Activated naive CD8-positive, alpha-beta T cell treated with anti-CD3 and anti-CD28 coated beads, Interleukin-2, amount 10 ng/mL, durations not matched to agents 7 days and 5 days (primary cell): ENCODE data around the gene ZNF511. TPM values are rescaled to one million over a fixed set of nuclear protein-coding genes. Genes with fewer than 3 reads are reported as not detected.

Experiments
- ATAC-seq: fragments of 150-1000 bp; cut with Tn5 transposase; one replicate; pipeline ENCODE4 v1.10.0; 2021; ENCODE audit warnings: low read depth, moderate library complexity
- POLR2A ChIA-PET: fragments of 350-600 bp; sonication (Branson Sonifier 250); formaldehyde crosslinking; loops from one replicate; lab custom pipeline; 2021; ENCODE audit warnings: antibody characterized with exemption; lab: Charles Lee
- DNase-seq: peaks from one replicate; pipeline ENCODE4 v3.0.0; 2021
- H3K27ac Mint-ChIP-seq: one replicate; pipeline ENCODE4 v1.8.0; 2022; ENCODE audit warnings: mild to moderate bottlenecking, mixed read lengths
- H3K27me3 Mint-ChIP-seq: one replicate; pipeline ENCODE4 v1.8.0; 2022; ENCODE audit warnings: mild to moderate bottlenecking, moderate library complexity, mixed read lengths
- H3K36me3 Mint-ChIP-seq: one replicate; pipeline ENCODE4 v1.8.0; 2021; ENCODE audit warnings: mild to moderate bottlenecking, mixed read lengths
- H3K4me1 Mint-ChIP-seq: one replicate; pipeline ENCODE4 v1.8.0; 2021; ENCODE audit warnings: mixed read lengths
- H3K4me3 Mint-ChIP-seq: one replicate; pipeline ENCODE4 v1.8.0; 2022; ENCODE audit warnings: mild to moderate bottlenecking, moderate library complexity, mixed read lengths
- H3K9me3 Mint-ChIP-seq: one replicate; pipeline ENCODE4 v1.8.0; 2021; ENCODE audit warnings: mixed read lengths
- total RNA-seq, 2 experiments: library from RNA; stranded (reverse); gene quantifications; one replicate each; pipeline ENCODE4 v1.2.3, GENCODE V29; 2021

Gene ZNF511
- total RNA-seq, 2 experiments from 2014 or later: 44.5 to 47.4 TPM

DNA sequence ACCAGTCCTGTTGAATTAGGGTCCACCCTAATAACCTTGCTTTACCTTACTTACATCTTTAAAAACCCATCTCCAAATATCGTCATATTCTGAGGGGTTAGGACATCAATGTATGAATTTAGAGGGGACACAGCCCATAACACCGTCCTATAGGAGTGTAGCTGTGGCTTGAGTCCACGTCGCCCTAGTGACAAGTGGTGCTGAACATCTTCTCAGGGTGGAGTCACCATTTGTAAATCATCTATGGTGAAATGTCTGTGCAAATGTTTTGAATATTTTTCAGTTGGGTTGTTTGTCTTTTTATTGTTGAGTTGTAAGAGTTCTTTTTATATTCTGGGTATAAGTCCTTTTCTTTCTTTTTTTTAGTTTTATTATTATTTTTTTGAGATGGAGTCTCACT lies 33.3 kb downstream of the ZNF511 start:
- Mint-ChIP-seq H3K36me3 (no peaks in the 10 kb centered on the region), H3K27ac (no peak overlapping the region), H3K4me3 (no peak overlapping the region), H3K27me3 (peaks cover 26% of the 10 kb centered on the region), H3K9me3 (no peaks in the 10 kb centered on the region), H3K4me1 (no peaks in the 10 kb centered on the region)
- ATAC-seq: no peak
- POLR2A ChIA-PET: interaction anchor here (0.6 kb wide), 1 partner anchor 40 kb away, joined by 3 read pairs; no protein-coding TSS in a partner anchor
- no peak for DNase-seq

- Mint-ChIP-seq H3K36me3 (no peaks in the 10 kb centered on the region), H3K4me3 (no peak overlapping the region), H3K9me3 (no peaks in the 10 kb centered on the region), H3K27me3 (peaks cover 26% of the 10 kb centered on the region), H3K27ac (no peak overlapping the region), H3K4me1 (no peaks in the 10 kb centered on the region)
- no peak for ATAC-seq
- no peak for DNase-seq
- POLR2A ChIA-PET: no interaction called here
These were observed 34.2 kb downstream of the ZNF511 start for GRCh38 chr10:133342942-133343341.

- DNase-seq (no peak), ATAC-seq (no peak)
- Mint-ChIP-seq H3K27ac (no peak overlapping the region), H3K9me3 (no peaks in the 10 kb centered on the region), H3K27me3 (peaks cover 26% of the 10 kb centered on the region), H3K4me1 (no peaks in the 10 kb centered on the region), H3K4me3 (no peak overlapping the region), H3K36me3 (no peaks in the 10 kb centered on the region)
- POLR2A ChIA-PET: interaction anchor here (0.7 kb wide), 1 partner anchor 98 kb away, joined by 4 read pairs; no protein-coding TSS in a partner anchor
These were observed 34.8 kb downstream of the ZNF511 start for GRCh38 chr10:133343558-133343957.

DNA sequence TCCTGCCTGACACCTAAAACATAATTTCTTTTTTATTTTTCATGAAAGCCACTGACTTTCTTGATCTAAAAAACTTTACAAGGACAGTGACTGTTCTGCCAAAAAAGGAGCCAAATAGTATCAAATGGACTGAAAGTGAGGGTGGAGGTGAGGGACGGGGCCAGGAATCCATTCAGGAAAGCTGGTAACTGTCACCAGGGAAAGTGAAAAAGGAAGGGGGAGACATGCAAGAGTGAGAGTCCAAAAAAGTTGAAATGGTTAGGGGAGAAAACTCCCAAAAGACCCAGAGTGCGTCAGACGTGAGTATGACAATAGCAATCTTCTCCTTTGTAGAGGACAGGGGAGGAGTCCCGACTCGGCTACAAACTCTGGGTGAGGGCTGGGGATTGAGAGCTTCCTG lies 35.5 kb downstream of the ZNF511 start:
- ATAC-seq: no peak
- no peak for DNase-seq
- Mint-ChIP-seq H3K4me1 (no peaks in the 10 kb centered on the region), H3K9me3 (no peaks in the 10 kb centered on the region), H3K36me3 (no peaks in the 10 kb centered on the region), H3K27ac (no peak overlapping the region), H3K27me3 (peaks cover 26% of the 10 kb centered on the region), H3K4me3 (no peak overlapping the region)
- POLR2A ChIA-PET: interaction anchor here (0.7 kb wide), 1 partner anchor 98 kb away, joined by 4 read pairs; no protein-coding TSS in a partner anchor

- H3K9me3 Mint-ChIP-seq: no peaks in the 10 kb centered on the region
- H3K4me3 Mint-ChIP-seq: no peak overlapping the region
- no peaks in the 10 kb centered on the region for H3K36me3 Mint-ChIP-seq
- no peak for ATAC-seq
- DNase-seq: no peak
- no peaks in the 10 kb centered on the region for H3K4me1 Mint-ChIP-seq
- H3K27ac Mint-ChIP-seq: no peak overlapping the region
- peaks cover 24% of the 10 kb centered on the region for H3K27me3 Mint-ChIP-seq
- POLR2A ChIA-PET: no interaction called here
These were observed 37.7 kb downstream of the ZNF511 start for GRCh38 chr10:133346413-133346812.

DNA sequence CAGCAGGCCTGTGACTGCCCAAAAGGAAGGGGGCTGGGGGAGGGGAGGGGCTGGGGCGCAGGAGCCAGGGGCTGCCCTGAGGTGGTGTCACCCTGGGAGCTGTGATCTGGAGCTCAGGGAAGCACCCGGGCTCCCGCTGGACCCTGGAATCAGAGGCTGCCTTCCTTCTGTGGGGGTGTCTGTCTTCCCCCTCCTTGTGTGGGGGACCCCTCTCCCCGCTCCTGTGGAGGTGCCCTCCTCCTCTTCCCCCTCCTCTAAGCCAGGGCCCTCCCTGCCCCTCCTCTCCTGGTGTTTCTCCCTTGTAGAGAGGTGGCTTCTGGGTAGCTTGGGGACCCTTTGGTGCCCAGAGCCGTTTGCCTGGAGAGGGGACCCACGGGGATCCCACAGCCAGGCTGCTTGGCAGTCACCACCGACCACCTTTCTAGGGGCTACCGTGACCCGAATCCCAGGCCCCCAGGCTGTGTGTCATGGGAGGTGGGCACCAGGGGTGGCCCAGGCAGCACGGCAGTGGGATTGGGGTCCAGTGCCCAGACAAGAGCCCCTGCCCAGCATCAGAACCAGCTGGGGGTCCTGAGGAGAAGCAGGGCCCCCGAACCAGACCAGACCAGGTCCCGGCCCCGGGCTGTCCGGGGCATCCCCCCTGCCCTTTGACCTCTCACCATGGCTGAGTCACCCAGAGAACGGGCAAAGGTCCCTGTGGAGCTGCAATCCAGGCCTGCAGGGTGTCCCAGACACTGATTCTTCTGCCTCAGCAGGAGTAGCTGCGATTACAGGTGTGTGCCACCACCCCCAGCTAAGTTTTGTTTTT lies 39.2 kb downstream of the ZNF511 start:
- POLR2A ChIA-PET: interaction anchor here (1.3 kb wide), 1 partner anchor 10 kb away, joined by 5 read pairs; the partner anchor contains the start of gene FUOM
- Mint-ChIP-seq H3K4me3 (no peak overlapping the region), H3K4me1 (no peaks in the 10 kb centered on the region), H3K9me3 (no peaks in the 10 kb centered on the region), H3K36me3 (no peaks in the 10 kb centered on the region), H3K27me3 (peaks cover 17% of the 10 kb centered on the region), H3K27ac (no peak overlapping the region)
- no peak for DNase-seq
- no peak for ATAC-seq

DNA sequence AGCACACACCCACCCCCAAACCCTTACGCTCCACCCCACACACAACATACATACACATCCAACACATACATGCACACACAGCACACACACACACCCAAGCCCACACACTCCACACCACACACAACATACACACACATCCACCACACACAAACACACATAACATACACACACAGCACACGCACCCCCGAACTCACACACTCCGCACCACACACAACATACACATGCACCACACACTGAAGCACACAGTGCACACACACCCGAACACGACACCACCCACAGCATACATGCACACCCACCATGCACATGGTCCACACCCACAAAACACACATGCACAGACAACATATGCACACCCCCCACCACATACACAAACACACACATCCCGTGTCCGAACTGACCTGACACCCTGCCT lies 40.5 kb downstream of the ZNF511 start:
- no peaks in the 10 kb centered on the region for H3K9me3 Mint-ChIP-seq
- no peaks in the 10 kb centered on the region for H3K36me3 Mint-ChIP-seq
- H3K4me3 Mint-ChIP-seq: no peak overlapping the region
- ATAC-seq (no peak), DNase-seq (no peak)
- peak overlapping the region; percentile 4 for H3K27ac Mint-ChIP-seq
- H3K27me3 Mint-ChIP-seq: peaks cover 12% of the 10 kb centered on the region
- POLR2A ChIA-PET: no interaction called here
- no peaks in the 10 kb centered on the region for H3K4me1 Mint-ChIP-seq

DNA sequence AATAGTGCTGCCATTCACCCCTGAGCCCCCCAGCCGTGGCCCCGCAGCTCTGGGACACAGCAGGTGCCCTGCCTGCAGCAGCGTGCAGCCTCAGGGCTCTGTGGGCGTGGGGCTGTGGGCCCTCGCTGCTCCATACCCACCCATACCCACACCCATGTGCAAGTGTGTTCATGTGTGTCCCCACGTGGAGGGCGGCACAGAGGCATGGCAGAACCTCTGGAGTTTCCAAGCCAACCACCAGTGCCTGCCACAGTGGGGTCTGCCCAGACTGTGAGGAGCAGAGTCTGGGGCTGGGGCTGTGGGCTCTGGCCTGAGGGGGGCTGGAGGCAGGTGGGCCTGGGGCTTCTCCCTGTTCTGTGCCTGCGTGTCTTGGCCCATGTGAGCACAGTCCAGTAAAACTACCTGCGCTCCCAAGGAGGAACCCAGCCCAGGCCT lies 40.9 kb downstream of the ZNF511 start:
- H3K27ac Mint-ChIP-seq: no peak overlapping the region
- no peak for ATAC-seq
- H3K9me3 Mint-ChIP-seq: no peaks in the 10 kb centered on the region

GRCh38 chr10:133350283-133350949 lies 41.7 kb downstream of the ZNF511 start:
- no peak overlapping the region for H3K27ac Mint-ChIP-seq
- ATAC-seq (no peak), DNase-seq (no peak)
- POLR2A ChIA-PET: no interaction called here
- H3K9me3 Mint-ChIP-seq: no peaks in the 10 kb centered on the region
- peaks cover 5% of the 10 kb centered on the region for H3K27me3 Mint-ChIP-seq
- no peak overlapping the region for H3K4me3 Mint-ChIP-seq
- H3K4me1 Mint-ChIP-seq: no peaks in the 10 kb centered on the region
- no peaks in the 10 kb centered on the region for H3K36me3 Mint-ChIP-seq

More for the DNA sequence above, 40.9 kb downstream of the ZNF511 start:
- H3K4me1 Mint-ChIP-seq: no peaks in the 10 kb centered on the region
- POLR2A ChIA-PET: no interaction called here
- no peaks in the 10 kb centered on the region for H3K36me3 Mint-ChIP-seq
- H3K27me3 Mint-ChIP-seq: peaks cover 11% of the 10 kb centered on the region
- DNase-seq: peak; percentile 30
- no peak overlapping the region for H3K4me3 Mint-ChIP-seq

DNA sequence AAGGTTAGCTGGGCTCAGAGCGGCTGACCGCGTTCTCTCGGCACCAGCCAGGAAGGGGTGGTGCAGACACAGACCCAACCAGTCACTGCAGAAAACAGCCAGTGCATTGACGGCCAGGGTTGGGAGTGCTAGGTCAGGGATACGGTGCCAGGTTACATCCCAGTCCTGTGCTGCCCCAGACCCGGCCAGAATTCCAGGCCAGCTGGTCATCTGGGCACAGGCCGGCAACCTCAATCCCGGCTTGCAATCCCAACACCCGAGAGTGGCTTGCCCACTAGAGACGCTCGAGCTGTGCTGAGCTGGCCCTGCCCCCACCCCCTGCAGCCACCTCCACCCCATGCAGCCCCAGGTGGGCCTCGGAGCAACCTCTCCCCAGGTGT lies 42.2 kb downstream of the ZNF511 start:
- H3K4me3 Mint-ChIP-seq: no peak overlapping the region
- H3K27ac Mint-ChIP-seq: no peak overlapping the region
- no peak for ATAC-seq
- POLR2A ChIA-PET: no interaction called here
- H3K27me3 Mint-ChIP-seq: peaks cover under 1% of the 10 kb centered on the region
- H3K9me3 Mint-ChIP-seq: no peaks in the 10 kb centered on the region
- H3K4me1 Mint-ChIP-seq: no peaks in the 10 kb centered on the region
- no peaks in the 10 kb centered on the region for H3K36me3 Mint-ChIP-seq
- no peak for DNase-seq

- H3K9me3 Mint-ChIP-seq: no peaks in the 10 kb centered on the region
- POLR2A ChIA-PET: no interaction called here
- H3K4me1 Mint-ChIP-seq: no peaks in the 10 kb centered on the region
- H3K27me3 Mint-ChIP-seq: no peaks in the 10 kb centered on the region
- DNase-seq (no peak), ATAC-seq (no peak)
- H3K27ac Mint-ChIP-seq: no peak overlapping the region
- H3K36me3 Mint-ChIP-seq: no peaks in the 10 kb centered on the region
- H3K4me3 Mint-ChIP-seq: no peak overlapping the region
These were observed 42.9 kb downstream of the ZNF511 start for GRCh38 chr10:133351408-133352318.

DNA sequence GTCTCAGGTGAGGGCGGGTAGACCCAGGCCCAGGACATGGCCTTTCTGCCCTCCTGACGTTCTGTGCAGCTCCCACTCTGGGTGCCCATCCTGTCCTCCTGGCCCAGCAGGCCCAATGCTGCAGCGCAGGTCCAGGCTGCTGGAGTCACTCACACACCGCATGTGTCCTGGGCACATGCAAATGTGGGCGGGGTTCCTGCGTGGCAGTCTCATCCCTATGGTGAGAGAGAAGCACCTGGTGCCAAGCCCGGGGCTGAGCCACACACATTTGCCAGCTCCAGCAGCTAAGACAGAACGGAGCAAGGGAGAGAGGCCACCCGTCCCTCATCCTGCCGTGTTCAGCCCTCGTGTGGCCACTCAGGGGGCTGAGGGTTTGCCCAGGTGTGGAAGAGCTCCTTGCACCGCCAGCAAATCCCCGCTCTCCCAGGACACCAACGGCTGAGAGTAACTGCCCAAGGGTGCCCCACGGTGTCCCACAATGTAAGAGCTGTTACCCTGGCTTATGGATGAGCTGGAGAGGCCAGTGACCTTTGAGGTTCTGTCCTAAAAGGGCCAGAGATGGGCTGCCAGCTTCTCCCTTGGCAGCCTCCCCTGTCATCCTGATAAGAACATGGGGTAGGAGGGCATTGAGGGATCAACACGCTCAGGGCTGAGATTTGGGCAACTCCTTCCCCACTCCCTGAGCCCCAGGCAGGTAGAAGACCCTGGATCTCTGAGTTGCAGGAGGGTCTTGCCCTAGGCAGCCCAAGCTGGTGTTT lies 44.7 kb downstream of the ZNF511 start:
- no peaks in the 10 kb centered on the region for H3K4me1 Mint-ChIP-seq
- no peaks in the 10 kb centered on the region for H3K27me3 Mint-ChIP-seq
- no peak for DNase-seq
- no peak overlapping the region for H3K27ac Mint-ChIP-seq
- ATAC-seq: no peak
- H3K36me3 Mint-ChIP-seq: no peaks in the 10 kb centered on the region
- no peaks in the 10 kb centered on the region for H3K9me3 Mint-ChIP-seq
- POLR2A ChIA-PET: interaction anchor here (1.2 kb wide), 1 partner anchor 37 kb away, joined by 3 read pairs; no protein-coding TSS in a partner anchor
- no peak overlapping the region for H3K4me3 Mint-ChIP-seq
